Spleen (tissue), 7 donors: ENCODE results near the gene WWC1.

Source experiments
- POLR2A ChIP-seq, 3 donors: fragments of 450-650 bp; IDR thresholded peaks; one replicate each; pipeline ENCODE4 v1.5.1; 2017; ENCODE audit warnings: antibody characterized with exemption in 3 of 3, mild to moderate bottlenecking in 1 of 3
- TF ChIP-seq, protein P1 (sequence below), 11 experiments: fragments of 200-600 bp in 7 of 11; fragments of 450-650 bp in 4 of 11; sonication (generic) in 4 of 11; IDR thresholded peaks in 8 of 11; conservative IDR thresholded peaks in 3 of 11; 1 replicate in 7 of 11; 2 replicates in 4 of 11; pipeline versions ENCODE4 v1.4.0 to v1.8.0; 2016 to 2021; ENCODE audit warnings: antibody characterized with exemption in 11 of 11, inconsistent platforms in 4 of 11, mild to moderate bottlenecking in 1 of 11
- donor health status: DM: no; HTN: no; CAD: no; lungs with moderate emphysema.
- donor health status: DM: no; HTN: no; CAD: no.
- donor health status: DM: no; HTN: no; CAD: no.

GRCh38 chr5:168307022-168307421, 15.6 kb downstream of the WWC1 start:
- TF ChIP-seq, protein P1, sequence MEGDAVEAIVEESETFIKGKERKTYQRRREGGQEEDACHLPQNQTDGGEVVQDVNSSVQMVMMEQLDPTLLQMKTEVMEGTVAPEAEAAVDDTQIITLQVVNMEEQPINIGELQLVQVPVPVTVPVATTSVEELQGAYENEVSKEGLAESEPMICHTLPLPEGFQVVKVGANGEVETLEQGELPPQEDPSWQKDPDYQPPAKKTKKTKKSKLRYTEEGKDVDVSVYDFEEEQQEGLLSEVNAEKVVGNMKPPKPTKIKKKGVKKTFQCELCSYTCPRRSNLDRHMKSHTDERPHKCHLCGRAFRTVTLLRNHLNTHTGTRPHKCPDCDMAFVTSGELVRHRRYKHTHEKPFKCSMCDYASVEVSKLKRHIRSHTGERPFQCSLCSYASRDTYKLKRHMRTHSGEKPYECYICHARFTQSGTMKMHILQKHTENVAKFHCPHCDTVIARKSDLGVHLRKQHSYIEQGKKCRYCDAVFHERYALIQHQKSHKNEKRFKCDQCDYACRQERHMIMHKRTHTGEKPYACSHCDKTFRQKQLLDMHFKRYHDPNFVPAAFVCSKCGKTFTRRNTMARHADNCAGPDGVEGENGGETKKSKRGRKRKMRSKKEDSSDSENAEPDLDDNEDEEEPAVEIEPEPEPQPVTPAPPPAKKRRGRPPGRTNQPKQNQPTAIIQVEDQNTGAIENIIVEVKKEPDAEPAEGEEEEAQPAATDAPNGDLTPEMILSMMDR (IDR thresholded peaks at IDR 0.05 in 8 of 11, conservative IDR thresholded peaks at IDR 0.05 in 3 of 11): no peak
- TF ChIP-seq POLR2A (IDR thresholded peaks at IDR 0.05): no peak
